Keratinocyte (primary cell): ENCODE measurements around the gene ATP6V1G3. TPM values are rescaled to one million over a fixed set of nuclear protein-coding genes. Genes with fewer than 3 reads are reported as not detected.

Source experiments
- DNase-seq: peaks from one replicate; pipeline ENCODE4 v3.0.0-alpha.2; 2011; ENCODE audit warnings: low read depth, missing footprints, low spot score
- FAIRE-seq: peaks from 2 replicates; lab custom pipeline; 2011; peaks lifted over from hg19 to GRCh38; lab: Jason Lieb, UNC
- H2AFZ ChIP-seq: 2 replicates; pipeline ENCODE4 v1.6.0; 2012; ENCODE audit warnings: low read length, control low read depth, inconsistent platforms; ENCODE audit not compliant: control insufficient read depth
- H3K27ac ChIP-seq: 2 replicates; pipeline ENCODE4 v1.5.1; 2011; ENCODE audit warnings: low read length; ENCODE audit not compliant: control insufficient read depth, insufficient read depth
- H3K27me3 ChIP-seq: 3 replicates; pipeline ENCODE4 v1.6.0; 2011; ENCODE audit warnings: low read length; ENCODE audit not compliant: control insufficient read depth, insufficient read depth; ENCODE audit errors: extremely low read depth
- H3K36me3 ChIP-seq, 2 experiments: 2 replicates in 1 of 2; 3 replicates in 1 of 2; pipeline ENCODE4 v1.5.1; 2011; ENCODE audit warnings: low read length in 2 of 2, mild to moderate bottlenecking in 1 of 2; ENCODE audit not compliant: control insufficient read depth in 2 of 2, insufficient read depth in 2 of 2; ENCODE audit errors: extremely low read depth in 1 of 2
- H3K4me1 ChIP-seq: 3 replicates; pipeline ENCODE4 v1.5.1; 2011; ENCODE audit warnings: low read length; ENCODE audit not compliant: control insufficient read depth, insufficient read depth; ENCODE audit errors: extremely low read depth
- H3K4me2 ChIP-seq: 3 replicates; pipeline ENCODE4 v1.6.0; 2011; ENCODE audit warnings: low read depth, low read length; ENCODE audit not compliant: control insufficient read depth, insufficient read depth; ENCODE audit errors: extremely low read depth
- H3K4me3 ChIP-seq, 3 experiments: fragments of 200-600 bp in 1 of 3; sonication (generic) in 1 of 3; 2 replicates in 2 of 3; 3 replicates in 1 of 3; pipeline ENCODE4 v1.5.1; 2011 to 2016; ENCODE audit warnings: low read length in 3 of 3, mild to moderate bottlenecking in 3 of 3, control low read depth in 2 of 3, inconsistent platforms in 1 of 3, low read depth in 1 of 3, mixed read lengths in 1 of 3, mixed run types in 1 of 3, moderate library complexity in 1 of 3; ENCODE audit not compliant: control insufficient read depth in 2 of 3, insufficient read depth in 2 of 3; ENCODE audit errors: extremely low read depth in 1 of 3
- H3K79me2 ChIP-seq: 2 replicates; pipeline ENCODE4 v1.6.0; 2012; ENCODE audit warnings: low read length; ENCODE audit not compliant: control insufficient read depth, insufficient read depth
- H3K9ac ChIP-seq: 3 replicates; pipeline ENCODE4 v1.6.0; 2011; ENCODE audit warnings: low read length; ENCODE audit not compliant: control insufficient read depth, insufficient read depth; ENCODE audit errors: extremely low read depth
- H3K9me1 ChIP-seq: 3 replicates; pipeline ENCODE4 v1.6.0; 2011; ENCODE audit warnings: low read length; ENCODE audit not compliant: control insufficient read depth, insufficient read depth; ENCODE audit errors: extremely low read depth
- H3K9me3 ChIP-seq: 2 replicates; pipeline ENCODE4 v1.5.1; 2012; ENCODE audit warnings: low read depth, low read length; ENCODE audit not compliant: control insufficient read depth
- H4K20me1 ChIP-seq: 3 replicates; pipeline ENCODE4 v1.6.0; 2011; ENCODE audit warnings: low read length; ENCODE audit not compliant: control insufficient read depth, insufficient read depth; ENCODE audit errors: extremely low read depth
- CTCF ChIP-seq, 3 experiments: IDR thresholded peaks in 1 of 3; conservative IDR thresholded peaks in 1 of 3; optimal IDR thresholded peaks in 1 of 3; 2 replicates in 2 of 3; 3 replicates in 1 of 3; pipeline versions ENCODE3 to v1.5.1; 2011; ENCODE audit warnings: low read length in 3 of 3, mild to moderate bottlenecking in 3 of 3, moderate library complexity in 2 of 3, control low read depth in 1 of 3, inconsistent platforms in 1 of 3; ENCODE audit not compliant: insufficient read depth in 2 of 3; ENCODE audit errors: extremely low read depth in 1 of 3
- EZH2 ChIP-seq: IDR thresholded peaks from one replicate; pipeline ENCODE4 v1.6.1; 2012; ENCODE audit warnings: inconsistent platforms, mild to moderate bottlenecking, low read length, moderate library complexity
- dilution Hi-C: fragments of 300-500 bp; cut with MboI; formaldehyde crosslinking; loops from one replicate; pipeline ENCODE4 v1.7.0; 2020; ENCODE audit warnings: low sequenced_read_pairs; ENCODE audit not compliant: extremely low pct_ligation_motif_present
- polyA plus RNA-seq, 5 experiments: library from polyadenylated mRNA; depleted of rRNA in 3 of 5; stranded (reverse) in 3 of 5; stranded (forward) in 1 of 5; unstranded in 1 of 5; fragments of >200 nt; gene quantifications; 1 replicate in 1 of 5; 2 replicates in 3 of 5; 3 replicates in 1 of 5; pipeline versions ENCODE4 v1.2.1 to v1.2.3, GENCODE V29; 2011 to 2012; ENCODE audit warnings: missing spikeins in 2 of 5, low read depth in 1 of 5, low replicate concordance in 1 of 5

Gene ATP6V1G3
- polyA plus RNA-seq, 1 donor (not counting 4 experiments of a cell fraction or from before 2014, with no cell fraction given): not detected

- Histone ChIP-seq H3K9me3 (no peaks in the 10 kb centered on the region), H3K79me2 (no peaks in the 10 kb centered on the region), H3K27ac (no peak overlapping the region), H3K27me3 (no peaks in the 10 kb centered on the region), H3K9me1 (no peaks in the 10 kb centered on the region), H2AFZ (no peak overlapping the region), H3K36me3 (no peaks in the 10 kb centered on the region), H3K9ac (no peak overlapping the region), H3K4me1 (no peaks in the 10 kb centered on the region), H4K20me1 (no peaks in the 10 kb centered on the region), H3K4me2 (no peak overlapping the region), H3K4me3 (no peak overlapping the region)
- FAIRE-seq: no peak
- dilution Hi-C loops: no loop called here
- TF ChIP-seq CTCF (optimal IDR thresholded peaks at IDR 0.05 in 1 of 3, IDR thresholded peaks at IDR 0.05 in 1 of 3, conservative IDR thresholded peaks at IDR 0.05 in 1 of 3; ENCODE audit: extremely low read depth in 1 of 3, insufficient read depth in 2 of 3, low read length in 3 of 3) (no peak), EZH2 (no peak)
- no peak for DNase-seq
Measured at GRCh38 chr1:198531891-198532290, 8.6 kb downstream of the ATP6V1G3 start.

DNA sequence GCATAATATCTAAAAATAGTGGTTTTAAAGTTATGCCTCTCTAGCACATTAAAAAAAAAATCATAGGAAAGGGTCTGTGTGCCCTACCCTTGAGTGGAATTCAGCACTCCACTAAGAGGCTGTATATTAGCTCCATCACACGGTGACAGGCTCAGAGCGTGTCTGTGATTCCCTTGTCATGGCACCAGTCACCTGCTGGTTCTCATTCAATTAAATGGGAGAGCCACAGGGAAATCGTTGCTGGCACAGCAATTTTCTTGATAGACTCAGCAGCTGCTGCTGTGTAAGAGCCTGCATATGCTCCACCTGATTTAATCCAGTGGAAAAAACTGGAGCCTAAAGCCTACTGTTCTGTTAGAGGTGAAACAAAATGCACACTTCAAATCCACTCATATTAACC is 9.5 kb downstream of the ATP6V1G3 start:
- Histone ChIP-seq H3K4me2 (no peak overlapping the region), H3K9ac (no peak overlapping the region), H3K9me3 (no peaks in the 10 kb centered on the region), H3K4me3 (no peak overlapping the region), H3K4me1 (no peaks in the 10 kb centered on the region), H3K36me3 (no peaks in the 10 kb centered on the region), H2AFZ (no peak overlapping the region), H3K27ac (no peak overlapping the region), H3K27me3 (no peaks in the 10 kb centered on the region), H4K20me1 (no peaks in the 10 kb centered on the region), H3K9me1 (no peaks in the 10 kb centered on the region), H3K79me2 (no peaks in the 10 kb centered on the region)
- FAIRE-seq (no peak), DNase-seq (no peak)
- dilution Hi-C loops: no loop called here
- TF ChIP-seq CTCF (optimal IDR thresholded peaks at IDR 0.05 in 1 of 3, IDR thresholded peaks at IDR 0.05 in 1 of 3, conservative IDR thresholded peaks at IDR 0.05 in 1 of 3; ENCODE audit: extremely low read depth in 1 of 3, insufficient read depth in 2 of 3, low read length in 3 of 3): no peak
- TF ChIP-seq EZH2: no peak
